ENCODE results near the gene SCD5.

DNA sequence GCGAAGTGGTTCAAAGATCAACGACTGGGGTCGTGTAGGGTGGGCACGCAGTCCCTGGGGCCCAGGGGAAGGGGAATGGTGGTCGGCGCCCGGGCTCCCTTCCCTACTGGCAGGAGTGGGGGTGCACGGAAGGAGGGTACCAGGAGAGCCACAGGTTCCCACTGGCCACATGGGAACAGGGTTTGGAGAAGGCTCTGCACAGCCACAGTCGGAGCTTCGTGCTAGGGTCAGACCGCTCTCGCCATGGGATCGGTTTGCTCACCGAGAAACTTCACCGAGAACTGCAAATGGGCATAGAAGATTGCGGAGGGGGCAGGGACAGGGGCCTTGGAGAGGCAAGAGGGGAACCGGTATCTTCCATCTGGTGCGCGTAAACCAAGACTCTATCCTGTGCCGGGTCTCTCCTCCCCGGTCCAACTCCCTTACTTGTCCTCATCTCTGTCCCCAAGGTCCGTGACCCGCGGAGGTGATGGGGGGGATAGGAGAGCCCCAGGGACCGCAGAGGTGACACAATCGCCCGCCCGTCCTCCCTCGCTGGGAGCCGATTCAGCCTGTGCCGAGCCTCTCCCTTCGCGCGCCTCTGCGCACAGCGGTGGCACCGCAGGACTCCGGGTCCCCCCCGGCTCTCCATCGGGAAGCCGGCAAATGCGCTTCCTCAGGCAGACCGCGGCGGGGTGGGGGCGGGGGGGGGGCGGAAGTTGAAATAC lies 1.0 kb downstream of the SCD5 start:
- TF ChIP-seq, protein P1, sequence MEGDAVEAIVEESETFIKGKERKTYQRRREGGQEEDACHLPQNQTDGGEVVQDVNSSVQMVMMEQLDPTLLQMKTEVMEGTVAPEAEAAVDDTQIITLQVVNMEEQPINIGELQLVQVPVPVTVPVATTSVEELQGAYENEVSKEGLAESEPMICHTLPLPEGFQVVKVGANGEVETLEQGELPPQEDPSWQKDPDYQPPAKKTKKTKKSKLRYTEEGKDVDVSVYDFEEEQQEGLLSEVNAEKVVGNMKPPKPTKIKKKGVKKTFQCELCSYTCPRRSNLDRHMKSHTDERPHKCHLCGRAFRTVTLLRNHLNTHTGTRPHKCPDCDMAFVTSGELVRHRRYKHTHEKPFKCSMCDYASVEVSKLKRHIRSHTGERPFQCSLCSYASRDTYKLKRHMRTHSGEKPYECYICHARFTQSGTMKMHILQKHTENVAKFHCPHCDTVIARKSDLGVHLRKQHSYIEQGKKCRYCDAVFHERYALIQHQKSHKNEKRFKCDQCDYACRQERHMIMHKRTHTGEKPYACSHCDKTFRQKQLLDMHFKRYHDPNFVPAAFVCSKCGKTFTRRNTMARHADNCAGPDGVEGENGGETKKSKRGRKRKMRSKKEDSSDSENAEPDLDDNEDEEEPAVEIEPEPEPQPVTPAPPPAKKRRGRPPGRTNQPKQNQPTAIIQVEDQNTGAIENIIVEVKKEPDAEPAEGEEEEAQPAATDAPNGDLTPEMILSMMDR (IDR thresholded peaks at IDR 0.05): no peak
- no peak for TF ChIP-seq POLR2A (IDR thresholded peaks at IDR 0.05)

Data from right lobe of liver (tissue), 4 donors.